Psoas muscle (tissue), 8 donors: ENCODE data around the gene GLI3. TPM values are rescaled to one million over a fixed set of nuclear protein-coding genes. Genes with fewer than 3 reads are reported as not detected.

Experiments
- ATAC-seq, 4 donors: fragments of 200-7000 bp; cut with Tn5 transposase; one replicate each; pipeline ENCODE4 v1.9.1; 2020; ENCODE audit warnings: moderate library complexity in 3 of 4, mild to moderate bottlenecking in 2 of 4
- DNase-seq, 2 donors: peaks; one replicate each; pipeline ENCODE4 v3.0.0-alpha.2; 2020
- H3K27ac ChIP-seq: fragments of 200-600 bp; one replicate; pipeline ENCODE4 v1.8.0; 2022
- H3K27me3 ChIP-seq, 3 donors: fragments of 200-600 bp in 1 of 3; one replicate each; pipeline versions ENCODE4 v1.6.1 to v1.8.0; 2013 to 2022; ENCODE audit warnings: low read length in 2 of 3, mild to moderate bottlenecking in 2 of 3, moderate library complexity in 1 of 3; ENCODE audit not compliant: insufficient read depth in 3 of 3
- H3K36me3 ChIP-seq, 2 donors: fragments of 200-600 bp in 1 of 2; one replicate each; pipeline versions ENCODE4 v1.6.1 to v1.8.0; 2013 to 2022; ENCODE audit warnings: low read depth in 1 of 2, mild to moderate bottlenecking in 1 of 2, moderate library complexity in 1 of 2; ENCODE audit not compliant: insufficient read depth in 1 of 2
- H3K4me1 ChIP-seq: fragments of 200-600 bp; one replicate; pipeline ENCODE4 v1.8.0; 2022
- H3K4me3 ChIP-seq: fragments of 200-600 bp; one replicate; pipeline ENCODE4 v1.8.0; 2022; ENCODE audit warnings: mild to moderate bottlenecking
- H3K9me3 ChIP-seq: fragments of 200-600 bp; one replicate; pipeline ENCODE4 v1.8.0; 2022
- CTCF ChIP-seq: fragments of 200-600 bp; IDR thresholded peaks from one replicate; pipeline ENCODE4 v1.8.0; 2022; ENCODE audit warnings: antibody characterized with exemption
- WGBS, 3 donors: extraction: QIAGEN DNeasy Blood & Tissue Kit; methylation state at CpG; one replicate each; pipeline versions ENCODE4 v1.1.6 to v1.1.7; 2013; 5-methylcytosine and 5-hydroxymethylcytosine counted together
- intact Hi-C, 2 donors: fragments of 100-400 bp; cut with DNase I; formaldehyde crosslinking; loops; one replicate each; pipeline versions ENCODE4 v1.11.0 to v1.14.2; 2022
- polyA plus RNA-seq, 3 donors: library from polyadenylated mRNA; stranded (reverse); fragments of 200-250 nt; gene quantifications; one replicate each; pipeline ENCODE4 v1.2.3, GENCODE V29; 2013
- total RNA-seq, 4 donors: library from RNA; stranded (reverse); fragmentation: NEBNext Ultra II Directional in 2 of 4; extraction: Animal tissue kit (Norgen Biotek cat#: 25700) in 2 of 4; gene quantifications; one replicate each; pipeline versions ENCODE4 v1.2.1 to v1.2.4, GENCODE V29; 2021 to 2023
- donor health status: healthy with polysubstance abuse.
- donor health status: DM: no; HTN: no; CAD: no; lungs with moderate emphysema.
- donor health status: Bipolar disorder and iron deficiency.
- donor health status: healthy.
- donor health status: DM: yes; HTN: yes; CAD: no.
- donor health status: DM: no; HTN: no; CAD: no.
- donor health status: DM: no; HTN: no; CAD: no.
- donor health status: DM: yes; HTN: yes; CAD: no.

Gene GLI3
- total and polyA plus RNA-seq, 7 donors: 0.24 to 4.9 (median 3.2) TPM

GRCh38 chr7:42065942-42066341 is 171.1 kb downstream of the GLI3 start:
- no peaks in the 10 kb centered on the region for H3K36me3 ChIP-seq
- 71 to 79% (median 72%) methylated on average over 7 of the region's 7 CpGs for WGBS, 3 donors
- intact Hi-C loops: no loop called here
- no peak overlapping the region for H3K4me3 ChIP-seq
- no peak for ATAC-seq
- no peaks in the 10 kb centered on the region for H3K9me3 ChIP-seq
- TF ChIP-seq CTCF: no peak
- H3K27ac ChIP-seq: no peak overlapping the region
- DNase-seq: no peak
- no peaks in the 10 kb centered on the region for H3K27me3 ChIP-seq
- H3K4me1 ChIP-seq: no peaks in the 10 kb centered on the region

GRCh38 chr7:42065015-42065414 is 172.0 kb downstream of the GLI3 start:
- Histone ChIP-seq H3K27me3 (no peaks in the 10 kb centered on the region), H3K4me1 (peaks cover 4% of the 10 kb centered on the region), H3K4me3 (no peak overlapping the region), H3K36me3 (no peaks in the 10 kb centered on the region), H3K27ac (no peak overlapping the region), H3K9me3 (no peaks in the 10 kb centered on the region)
- ATAC-seq (no peak), DNase-seq (no peak)
- intact Hi-C loops: no loop called here
- no peak for TF ChIP-seq CTCF

DNA sequence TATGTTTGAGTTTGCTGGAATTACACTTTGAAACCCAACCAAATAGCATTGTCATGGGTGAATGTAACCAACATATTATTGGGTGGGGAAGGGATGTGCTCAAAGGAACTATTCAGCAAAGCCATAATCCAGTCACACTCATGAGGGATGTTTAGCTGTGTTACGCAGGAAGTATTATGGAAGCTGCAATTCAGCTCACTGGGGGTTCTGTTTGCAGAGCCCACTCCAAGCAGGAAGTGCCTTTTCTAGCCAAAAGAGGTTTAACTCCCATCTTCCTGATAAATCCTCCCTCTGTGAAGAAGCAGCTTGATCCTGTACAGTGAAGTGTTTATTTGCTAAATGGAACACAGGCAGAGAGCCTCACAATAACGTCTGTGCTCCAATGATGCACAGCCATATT is 172.5 kb downstream of the GLI3 start:
- intact Hi-C loops: no loop called here
- no peak overlapping the region for H3K27ac ChIP-seq
- no peak overlapping the region for H3K4me3 ChIP-seq
- no peaks in the 10 kb centered on the region for H3K9me3 ChIP-seq
- H3K27me3 ChIP-seq: no peaks in the 10 kb centered on the region
- no peaks in the 10 kb centered on the region for H3K36me3 ChIP-seq
- ATAC-seq (no peak), DNase-seq (no peak)
- 81 to 87% (median 85%) methylated on average over 2 of the region's 2 CpGs for WGBS, 3 donors
- TF ChIP-seq CTCF: no peak
- peaks cover 4% of the 10 kb centered on the region for H3K4me1 ChIP-seq

- DNase-seq (no peak), ATAC-seq (no peak)
- H3K9me3 ChIP-seq: no peaks in the 10 kb centered on the region
- no peak overlapping the region for H3K4me3 ChIP-seq
- 48 to 74% (median 67%) methylated on average over 2 of the region's 2 CpGs for WGBS, 3 donors
- H3K36me3 ChIP-seq: no peaks in the 10 kb centered on the region
- no peak overlapping the region for H3K27ac ChIP-seq
- intact Hi-C loops: no loop called here
- TF ChIP-seq CTCF: no peak
- no peaks in the 10 kb centered on the region for H3K27me3 ChIP-seq
- peaks cover 4% of the 10 kb centered on the region for H3K4me1 ChIP-seq
These were observed 177.7 kb downstream of the GLI3 start for GRCh38 chr7:42059275-42059674.

DNA sequence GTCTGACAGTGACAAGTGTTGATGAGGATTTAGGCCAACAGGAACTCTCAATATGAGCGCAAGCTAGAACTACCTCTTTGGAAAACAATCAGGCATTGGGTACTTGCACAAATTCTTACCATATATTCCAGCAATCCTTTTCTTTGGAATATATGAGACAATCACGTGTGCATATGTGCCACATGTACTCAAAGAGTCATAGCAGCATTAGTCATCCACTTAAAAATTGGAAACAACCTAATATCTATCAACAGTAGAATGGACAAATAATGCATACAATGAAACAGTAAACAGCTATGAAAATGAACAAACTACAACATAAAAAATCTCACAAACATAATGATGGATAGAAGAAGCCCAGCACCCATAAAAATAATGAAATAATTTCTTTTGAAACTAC is 179.7 kb downstream of the GLI3 start:
- no peak overlapping the region for H3K27ac ChIP-seq
- TF ChIP-seq CTCF: no peak
- WGBS, 3 donors: 89 to 97% (median 97%) methylated on average over 2 of the region's 2 CpGs
- no peaks in the 10 kb centered on the region for H3K36me3 ChIP-seq
- peaks cover 4% of the 10 kb centered on the region for H3K4me1 ChIP-seq
- no peak overlapping the region for H3K4me3 ChIP-seq
- H3K9me3 ChIP-seq: no peaks in the 10 kb centered on the region
- DNase-seq (no peak), ATAC-seq (no peak)
- no peaks in the 10 kb centered on the region for H3K27me3 ChIP-seq
- intact Hi-C loops: no loop called here
